ENCODE measurements around the gene KCTD5. TPM values are rescaled to one million over a fixed set of nuclear protein-coding genes. Genes with fewer than 3 reads are reported as not detected.

KCTD5 gene
- total and polyA plus RNA-seq, 2 of the 8 experiments (the other 6 are each of a cell fraction or from before 2014, with no cell fraction given): 26.6 to 31.8 TPM

DNA sequence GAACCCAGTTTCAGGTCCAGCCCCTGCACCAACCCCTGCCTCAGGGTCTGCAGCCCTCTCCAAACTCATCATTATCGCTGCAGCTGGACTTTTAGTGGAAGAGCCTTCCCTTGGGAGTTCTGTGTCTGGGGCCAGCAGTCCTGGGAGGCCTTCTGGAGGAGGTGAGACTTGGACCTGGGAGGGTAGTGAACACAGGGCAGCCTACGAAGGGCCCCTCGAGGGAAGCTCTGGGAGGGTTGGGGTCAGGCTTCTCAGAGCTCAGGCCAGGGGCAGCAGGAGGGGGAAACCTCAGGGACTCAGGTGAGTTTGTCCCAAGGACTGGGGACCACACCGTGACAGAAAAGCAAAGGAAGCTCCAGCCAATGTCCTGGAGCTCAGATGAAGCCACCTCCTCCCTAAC, 58.8 kb downstream of the KCTD5 start:
- Histone ChIP-seq H3K4me2 (ENCODE audit: insufficient read depth in 1 of 2, low read depth in 2 of 2, low read length in 2 of 2) (no peak overlapping the region), H2AK5ac (ENCODE audit: low read depth, low read length) (no peak overlapping the region), H3K27me3 (replicated peaks in 1 of 4; ENCODE audit: control insufficient read depth in 3 of 4, extremely low read depth in 1 of 4, insufficient read depth in 3 of 4, low read length in 3 of 4) (no peaks in the 10 kb centered on the region), H3K9me3 (ENCODE audit: insufficient read depth in 2 of 2, low read depth in 1 of 2, low read length in 1 of 2) (no peaks in the 10 kb centered on the region), H3K36me3 (ENCODE audit: control insufficient read depth in 2 of 4, insufficient read depth in 4 of 4, low read length in 3 of 4) (no peaks in the 10 kb centered on the region), H3K4me3 (ENCODE audit: extremely low read depth in 1 of 4, insufficient read depth in 2 of 4, low read depth in 3 of 4, low read length in 4 of 4) (no peak overlapping the region), H2AFZ (ENCODE audit: low read length) (no peak overlapping the region), H3K14ac (ENCODE audit: insufficient read length) (no peak overlapping the region), H3K27ac (ENCODE audit: low read depth, low read length) (no peak overlapping the region), H4K91ac (replicated peaks; ENCODE audit: insufficient read length, low read length) (no peak overlapping the region), H3K79me1 (ENCODE audit: low read depth, low read length) (no peaks in the 10 kb centered on the region), H2BK5ac (ENCODE audit: low read depth, low read length) (no peak overlapping the region), H3K4ac (replicated peaks; ENCODE audit: insufficient read length, low read depth, low read length) (no peak overlapping the region), H3K79me2 (ENCODE audit: control insufficient read depth in 1 of 2, insufficient read depth in 2 of 2, low read length in 2 of 2) (no peaks in the 10 kb centered on the region), H2BK15ac (ENCODE audit: low read length) (no peak overlapping the region), H4K5ac (ENCODE audit: insufficient read length, low read depth, low read length) (no peak overlapping the region), H3K23ac (ENCODE audit: insufficient read length) (no peak overlapping the region), H2BK120ac (replicated peaks; ENCODE audit: low read depth, low read length) (no peak overlapping the region), H3K18ac (ENCODE audit: extremely low read depth, low read length) (no peak overlapping the region), H3K4me1 (replicated peaks in 1 of 4; ENCODE audit: control insufficient read depth in 3 of 4, insufficient read depth in 4 of 4, low read length in 3 of 4) (peaks cover 0 to 3% (median 0%) of the 10 kb centered on the region in 4 experiments; a peak in 4 of 7 replicates), H3K23me2 (ENCODE audit: low read depth, low read length) (no peaks in the 10 kb centered on the region), H3K9ac (replicated peaks in 1 of 4; ENCODE audit: extremely low read depth in 1 of 4, low read depth in 3 of 4, low read length in 3 of 4) (no peak overlapping the region), H3K56ac (replicated peaks; ENCODE audit: insufficient read length, low read depth, low read length) (no peak overlapping the region), H4K8ac (ENCODE audit: extremely low read depth, insufficient read depth, low read length) (no peak overlapping the region), H2BK12ac (ENCODE audit: low read depth, low read length) (no peak overlapping the region), H4K20me1 (replicated peaks in 1 of 2; ENCODE audit: control insufficient read depth in 1 of 2, insufficient read depth in 2 of 2, low read length in 2 of 2) (peaks cover 0 to 1% of the 10 kb centered on the region in 2 experiments), H2BK20ac (ENCODE audit: low read length) (no peak overlapping the region)
- WGBS, 2 experiments (ENCODE audit: extremely low coverage in 1 of 2, insufficient coverage in 1 of 2, insufficient read length in 1 of 2, insufficient replicate concordance in 2 of 2, low coverage in 1 of 2, low lambda C conversion rate in 2 of 2, missing lambda C conversion rate in 1 of 2): 91% methylated on average over 4 of the region's 4 CpGs; no CpG with 5 or more reads in 1 of the 2 experiments
- ChIA-PET POLR2A (ENCODE audit: partially characterized antibody) (interaction anchor here (1.1 to 8.0 kb wide), 6 partner anchors 10 to 37 kb away, joined by 3 to 96 read pairs (median 4); partner anchors contain the start of genes PRSS27 and SRRM2), CTCF (ENCODE audit: partially characterized antibody) (interaction anchor here (1.6 kb wide), 1 partner anchor 98 kb away, joined by 6 read pairs; no protein-coding TSS in a partner anchor)
- FAIRE-seq (no peak), DNase-seq (ENCODE audit: low read depth in 1 of 2, low spot score in 2 of 2) (no peak)
- TF ChIP-seq, protein P1, sequence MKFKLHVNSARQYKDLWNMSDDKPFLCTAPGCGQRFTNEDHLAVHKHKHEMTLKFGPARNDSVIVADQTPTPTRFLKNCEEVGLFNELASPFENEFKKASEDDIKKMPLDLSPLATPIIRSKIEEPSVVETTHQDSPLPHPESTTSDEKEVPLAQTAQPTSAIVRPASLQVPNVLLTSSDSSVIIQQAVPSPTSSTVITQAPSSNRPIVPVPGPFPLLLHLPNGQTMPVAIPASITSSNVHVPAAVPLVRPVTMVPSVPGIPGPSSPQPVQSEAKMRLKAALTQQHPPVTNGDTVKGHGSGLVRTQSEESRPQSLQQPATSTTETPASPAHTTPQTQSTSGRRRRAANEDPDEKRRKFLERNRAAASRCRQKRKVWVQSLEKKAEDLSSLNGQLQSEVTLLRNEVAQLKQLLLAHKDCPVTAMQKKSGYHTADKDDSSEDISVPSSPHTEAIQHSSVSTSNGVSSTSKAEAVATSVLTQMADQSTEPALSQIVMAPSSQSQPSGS (IDR thresholded peaks at IDR 0.05; ENCODE audit: low read length): no peak
- TF ChIP-seq, protein P2, sequence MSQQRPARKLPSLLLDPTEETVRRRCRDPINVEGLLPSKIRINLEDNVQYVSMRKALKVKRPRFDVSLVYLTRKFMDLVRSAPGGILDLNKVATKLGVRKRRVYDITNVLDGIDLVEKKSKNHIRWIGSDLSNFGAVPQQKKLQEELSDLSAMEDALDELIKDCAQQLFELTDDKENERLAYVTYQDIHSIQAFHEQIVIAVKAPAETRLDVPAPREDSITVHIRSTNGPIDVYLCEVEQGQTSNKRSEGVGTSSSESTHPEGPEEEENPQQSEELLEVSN (IDR thresholded peaks at IDR 0.05): no peak
- TF ChIP-seq ZNF274 (IDR thresholded peaks at IDR 0.05; ENCODE audit: borderline replicate concordance, extremely low read depth, low read length): no peak
- TF ChIP-seq BRCA1 (IDR thresholded peaks at IDR 0.05; ENCODE audit: low read depth, low read length): no peak
- no peak for TF ChIP-seq SIRT6 (IDR thresholded peaks at IDR 0.05; ENCODE audit: low read length)
- no peak for TF ChIP-seq TAF1 (IDR thresholded peaks at IDR 0.05; ENCODE audit: low read depth, low read length)
- TF ChIP-seq HDAC2 (IDR thresholded peaks at IDR 0.05; ENCODE audit: borderline replicate concordance in 1 of 2, low read depth in 2 of 2, low read length in 2 of 2): no peak
- no peak for TF ChIP-seq CHD2 (IDR thresholded peaks at IDR 0.05; ENCODE audit: low read length)
- TF ChIP-seq RAD21 (IDR thresholded peaks at IDR 0.05 in 1 of 2, conservative IDR thresholded peaks at IDR 0.05 in 1 of 2; ENCODE audit: low read depth in 2 of 2, low read length in 2 of 2): no peak
- no peak for TF ChIP-seq SIN3A (conservative IDR thresholded peaks at IDR 0.05 in 1 of 2, IDR thresholded peaks at IDR 0.05 in 1 of 2; ENCODE audit: low read depth in 1 of 2, low read length in 2 of 2)
